Neural cell (in vitro differentiated cells): ENCODE data around the gene PYGO1.
"Not testable (repeated sequence)": the region's sequence is repeated elsewhere in the genome, so short reads cannot be mapped to it uniquely, and the experiment has no call there.

ENCODE experiments used
- MXI1 ChIP-seq: fragments of 450-650 bp; conservative IDR thresholded peaks from 2 replicates; pipeline ENCODE4 v1.6.1; 2014; ENCODE audit warnings: antibody characterized with exemption, mild to moderate bottlenecking; ENCODE audit not compliant: poor library complexity, severe bottlenecking
- RAD21 ChIP-seq: fragments of 450-650 bp; conservative IDR thresholded peaks from 2 replicates; pipeline ENCODE4 v1.6.1; 2014; ENCODE audit warnings: antibody characterized with exemption, mild to moderate bottlenecking, moderate library complexity
- TAF1 ChIP-seq: IDR thresholded peaks from 2 replicates; pipeline ENCODE4 v1.6.1; 2012; ENCODE audit warnings: low read depth
- TF ChIP-seq, protein P1 (sequence below): fragments of 450-650 bp; IDR thresholded peaks from 2 replicates; pipeline ENCODE4 v1.5.1; 2014; ENCODE audit warnings: antibody characterized with exemption, mild to moderate bottlenecking, moderate library complexity; ENCODE audit not compliant: poor library complexity, severe bottlenecking

- TF ChIP-seq, protein P1, sequence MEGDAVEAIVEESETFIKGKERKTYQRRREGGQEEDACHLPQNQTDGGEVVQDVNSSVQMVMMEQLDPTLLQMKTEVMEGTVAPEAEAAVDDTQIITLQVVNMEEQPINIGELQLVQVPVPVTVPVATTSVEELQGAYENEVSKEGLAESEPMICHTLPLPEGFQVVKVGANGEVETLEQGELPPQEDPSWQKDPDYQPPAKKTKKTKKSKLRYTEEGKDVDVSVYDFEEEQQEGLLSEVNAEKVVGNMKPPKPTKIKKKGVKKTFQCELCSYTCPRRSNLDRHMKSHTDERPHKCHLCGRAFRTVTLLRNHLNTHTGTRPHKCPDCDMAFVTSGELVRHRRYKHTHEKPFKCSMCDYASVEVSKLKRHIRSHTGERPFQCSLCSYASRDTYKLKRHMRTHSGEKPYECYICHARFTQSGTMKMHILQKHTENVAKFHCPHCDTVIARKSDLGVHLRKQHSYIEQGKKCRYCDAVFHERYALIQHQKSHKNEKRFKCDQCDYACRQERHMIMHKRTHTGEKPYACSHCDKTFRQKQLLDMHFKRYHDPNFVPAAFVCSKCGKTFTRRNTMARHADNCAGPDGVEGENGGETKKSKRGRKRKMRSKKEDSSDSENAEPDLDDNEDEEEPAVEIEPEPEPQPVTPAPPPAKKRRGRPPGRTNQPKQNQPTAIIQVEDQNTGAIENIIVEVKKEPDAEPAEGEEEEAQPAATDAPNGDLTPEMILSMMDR = not testable (repeated sequence)
- not testable (repeated sequence) for TF ChIP-seq RAD21, MXI1, TAF1
Measured at GRCh38 chr15:55593019-55593418, 4.9 kb upstream of the PYGO1 start.
